DOHH2 (cell line): ENCODE results near the gene TBX4.
"Not testable (repeated sequence)": the region's sequence is repeated elsewhere in the genome, so short reads cannot be mapped to it uniquely, and the experiment has no call there.

ENCODE experiments used
- H3F3A ChIP-seq: fragments of 200-600 bp; sonication (generic), shearing (Covaris generic); 2 replicates; pipeline ENCODE4 v1.6.0; 2016; ENCODE audit warnings: antibody characterized with exemption, mild to moderate bottlenecking; ENCODE audit not compliant: control insufficient read depth, insufficient read depth
- H3K27ac ChIP-seq: fragments of 200-600 bp; sonication (generic); 2 replicates; pipeline ENCODE4 v1.5.1; 2014; ENCODE audit warnings: low read depth, mild to moderate bottlenecking, low read length, moderate library complexity
- H3K27me3 ChIP-seq: fragments of 200-600 bp; sonication (generic); 2 replicates; pipeline ENCODE4 v1.6.1; 2014; ENCODE audit warnings: mild to moderate bottlenecking, low read length, mixed read lengths; ENCODE audit not compliant: control insufficient read depth
- H3K36me3 ChIP-seq: fragments of 200-600 bp; sonication (generic); 2 replicates; pipeline ENCODE4 v1.6.1; 2014; ENCODE audit warnings: mild to moderate bottlenecking, low read length, moderate library complexity, mixed read lengths; ENCODE audit not compliant: control insufficient read depth
- H3K4me1 ChIP-seq: fragments of 200-600 bp; sonication (generic); 2 replicates; pipeline ENCODE4 v1.6.1; 2014; ENCODE audit warnings: mild to moderate bottlenecking, low read length, mixed read lengths; ENCODE audit not compliant: control insufficient read depth
- H3K4me2 ChIP-seq: fragments of 200-600 bp; sonication (generic); 2 replicates; pipeline ENCODE4 v1.6.0; 2014; ENCODE audit warnings: mild to moderate bottlenecking, low read length, moderate library complexity
- H3K4me3 ChIP-seq: fragments of 200-600 bp; sonication (generic); 2 replicates; pipeline ENCODE4 v1.5.1; 2014; ENCODE audit warnings: mild to moderate bottlenecking, low read length, mixed read lengths
- H3K79me2 ChIP-seq: fragments of 200-600 bp; sonication (generic); 2 replicates; pipeline ENCODE4 v1.6.1; 2014; ENCODE audit warnings: mild to moderate bottlenecking, low read length, mixed read lengths; ENCODE audit not compliant: control insufficient read depth
- H3K9me2 ChIP-seq: fragments of 200-600 bp; sonication (generic); replicated peaks from 2 replicates; pipeline ENCODE4 v1.6.1; 2014; ENCODE audit warnings: mild to moderate bottlenecking, low read length, mixed read lengths; ENCODE audit not compliant: control insufficient read depth
- H3K9me3 ChIP-seq: fragments of 200-600 bp; sonication (generic); 2 replicates; pipeline ENCODE4 v1.6.1; 2014; ENCODE audit warnings: antibody characterized with exemption, low read length, mixed read lengths; ENCODE audit not compliant: control insufficient read depth, insufficient read depth
- H4K20me1 ChIP-seq: fragments of 200-600 bp; sonication (generic); 2 replicates; pipeline ENCODE4 v1.6.0; 2014; ENCODE audit warnings: low read depth, mild to moderate bottlenecking, antibody characterized with exemption, low read length, moderate library complexity; ENCODE audit not compliant: control insufficient read depth, insufficient read depth
- CTCF ChIP-seq: fragments of 200-600 bp; sonication (generic); IDR thresholded peaks from one replicate; pipeline ENCODE4 v1.5.1; 2014; ENCODE audit warnings: antibody characterized with exemption, mild to moderate bottlenecking, low read depth, low read length; ENCODE audit not compliant: poor library complexity, severe bottlenecking
- EZH2phosphoT487 ChIP-seq: fragments of 200-600 bp; sonication (generic); IDR thresholded peaks from 2 replicates; pipeline ENCODE4 v1.6.1; 2017; ENCODE audit warnings: borderline replicate concordance, mild to moderate bottlenecking, antibody characterized with exemption, low read length, moderate library complexity, mixed read lengths

Gene TBX4

GRCh38 chr17:61440697-61441096 lies 11.5 kb upstream of the TBX4 start:
- no peaks in the 10 kb centered on the region for H3F3A ChIP-seq
- H3K27ac ChIP-seq = no peak overlapping the region
- H3K4me2 ChIP-seq = no peak overlapping the region
- H3K79me2 ChIP-seq = no peaks in the 10 kb centered on the region
- no peak for TF ChIP-seq EZH2phosphoT487
- no peak for TF ChIP-seq CTCF
- H3K4me1 ChIP-seq = no peaks in the 10 kb centered on the region
- H3K9me3 ChIP-seq = no peaks in the 10 kb centered on the region; the same call in 1 of the 2 replicates
- H3K4me3 ChIP-seq = no peak overlapping the region
- H3K27me3 ChIP-seq = peaks cover 14% of the 10 kb centered on the region
- H3K9me2 ChIP-seq = no peaks in the 10 kb centered on the region
- H4K20me1 ChIP-seq = no peaks in the 10 kb centered on the region
- H3K36me3 ChIP-seq = no peaks in the 10 kb centered on the region

- not testable (repeated sequence) for H3K4me3 ChIP-seq, H3K36me3 ChIP-seq, H3K9me3 ChIP-seq, H3K79me2 ChIP-seq, H4K20me1 ChIP-seq, H3F3A ChIP-seq, H3K9me2 ChIP-seq, H3K4me2 ChIP-seq, H3K27ac ChIP-seq, H3K4me1 ChIP-seq
- peaks cover 14% of the 10 kb centered on the region for H3K27me3 ChIP-seq
Observed at GRCh38 chr17:61441507-61441906, 10.7 kb upstream of the TBX4 start.

GRCh38 chr17:61442136-61442775 lies 10.0 kb upstream of the TBX4 start:
- Histone ChIP-seq H3F3A (no peaks in the 10 kb centered on the region), H3K4me2 (no peak overlapping the region), H3K4me1 (no peaks in the 10 kb centered on the region), H3K9me3 (no peaks in the 10 kb centered on the region; the same call in 1 of the 2 replicates), H3K4me3 (no peak overlapping the region), H4K20me1 (no peaks in the 10 kb centered on the region; the same call in 1 of the 2 replicates), H3K27ac (no peak overlapping the region), H3K36me3 (no peaks in the 10 kb centered on the region), H3K79me2 (no peaks in the 10 kb centered on the region), H3K27me3 (peaks cover 14% of the 10 kb centered on the region), H3K9me2 (no peaks in the 10 kb centered on the region)
- TF ChIP-seq EZH2phosphoT487 (no peak), CTCF (no peak)

- no peaks in the 10 kb centered on the region for H3K36me3 ChIP-seq
- no peak overlapping the region for H3K27ac ChIP-seq
- H3K9me2 ChIP-seq = no peaks in the 10 kb centered on the region
Observed at GRCh38 chr17:61442878-61443474, 9.2 kb upstream of the TBX4 start.

More at GRCh38 chr17:61442878-61443474, 9.2 kb upstream of the TBX4 start:
- H3K27me3 ChIP-seq = peaks cover 14% of the 10 kb centered on the region
- no peaks in the 10 kb centered on the region for H3F3A ChIP-seq
- TF ChIP-seq CTCF (no peak), EZH2phosphoT487 (no peak)
- no peaks in the 10 kb centered on the region for H3K4me1 ChIP-seq
- no peaks in the 10 kb centered on the region; the same call in 1 of the 2 replicates for H3K9me3 ChIP-seq
- no peaks in the 10 kb centered on the region for H3K79me2 ChIP-seq
- no peak overlapping the region for H3K4me2 ChIP-seq
- no peaks in the 10 kb centered on the region; the same call in 1 of the 2 replicates for H4K20me1 ChIP-seq
- no peak overlapping the region for H3K4me3 ChIP-seq
